HepG2 (cell line): ENCODE data around the gene FAAP20. TPM values are rescaled to one million over a fixed set of nuclear protein-coding genes. Genes with fewer than 3 reads are reported as not detected.

Source experiments
- FOSL1 ChIP-seq: sonication (generic); formaldehyde crosslinking; IDR thresholded peaks from 2 replicates; pipeline ENCODE4 v1.9.0; 2021; ENCODE audit warnings: missing genetic modification reagents, borderline replicate concordance
- MEF2D ChIP-seq: sonication (generic); formaldehyde crosslinking; IDR thresholded peaks from 2 replicates; pipeline ENCODE4 v1.5.1; 2020; ENCODE audit warnings: mild to moderate bottlenecking, missing genetic modification reagents
- ZNF260 ChIP-seq: sonication (generic); formaldehyde crosslinking; IDR thresholded peaks from 2 replicates; pipeline ENCODE4 v1.4.0; 2020; ENCODE audit warnings: missing genetic modification reagents, low read depth, mild to moderate bottlenecking, borderline replicate concordance
- ZNF282 ChIP-seq: fragments of 450-650 bp; IDR thresholded peaks from 2 replicates; pipeline ENCODE4 v1.6.1; 2018; ENCODE audit not compliant: partially characterized antibody
- ZNF446 ChIP-seq: sonication (generic); formaldehyde crosslinking; IDR thresholded peaks from 2 replicates; pipeline ENCODE4 v1.5.0; 2020; ENCODE audit warnings: mild to moderate bottlenecking, missing genetic modification reagents
- polyA plus RNA-seq, 8 experiments: library from polyadenylated mRNA; depleted of rRNA in 3 of 8; stranded (reverse) in 7 of 8; unstranded in 1 of 8; fragments of >200 nt; fragmentation: Illumina TruSeq in 4 of 8; extraction: Trizol in 4 of 8; gene quantifications; 2 replicates each; pipeline versions ENCODE4 v1.2.1 to v1.2.3, GENCODE V29; 2011 to 2016; ENCODE audit warnings: low read depth in 4 of 8, missing spikeins in 1 of 8, mixed read lengths in 1 of 8; ENCODE audit not compliant: insufficient read depth in 1 of 8
- total RNA-seq, 5 experiments: library from RNA; depleted of rRNA; stranded (reverse); fragments of >200 nt; fragmentation: Illumina TruSeq; extraction: Trizol; gene quantifications; 2 replicates each; pipeline ENCODE4 v1.2.3, GENCODE V29; 2016; ENCODE audit warnings: low read depth in 1 of 5
- TF ChIP-seq, protein P1 (sequence below): sonication (generic); formaldehyde crosslinking; IDR thresholded peaks from 2 replicates; pipeline ENCODE4 v1.4.0; 2020; ENCODE audit warnings: missing genetic modification reagents, borderline replicate concordance
- TF ChIP-seq, protein P2 (sequence below): sonication (generic); formaldehyde crosslinking; conservative IDR thresholded peaks from 2 replicates; pipeline ENCODE4 v1.4.0; 2020; ENCODE audit warnings: missing genetic modification reagents
- TF ChIP-seq, protein P3 (sequence below): sonication (generic); formaldehyde crosslinking; IDR thresholded peaks from 2 replicates; pipeline ENCODE4 v1.8.0; 2022; ENCODE audit warnings: mild to moderate bottlenecking, missing genetic modification reagents, borderline replicate concordance
- TF ChIP-seq, protein P4 (sequence below): sonication (generic); formaldehyde crosslinking; IDR thresholded peaks from 2 replicates; pipeline ENCODE4 v1.4.0; 2020; ENCODE audit warnings: mild to moderate bottlenecking, missing genetic modification reagents
- TF ChIP-seq, protein P5 (sequence below): sonication (generic); formaldehyde crosslinking; IDR thresholded peaks from 2 replicates; pipeline ENCODE4 v1.5.1; 2020; ENCODE audit warnings: missing genetic modification reagents, mild to moderate bottlenecking, borderline replicate concordance

Gene FAAP20
- total and polyA plus RNA-seq, 2 of the 13 experiments (the other 11 are each of a cell fraction or from before 2014, with no cell fraction given), result 9.6 to 10.8 TPM

DNA sequence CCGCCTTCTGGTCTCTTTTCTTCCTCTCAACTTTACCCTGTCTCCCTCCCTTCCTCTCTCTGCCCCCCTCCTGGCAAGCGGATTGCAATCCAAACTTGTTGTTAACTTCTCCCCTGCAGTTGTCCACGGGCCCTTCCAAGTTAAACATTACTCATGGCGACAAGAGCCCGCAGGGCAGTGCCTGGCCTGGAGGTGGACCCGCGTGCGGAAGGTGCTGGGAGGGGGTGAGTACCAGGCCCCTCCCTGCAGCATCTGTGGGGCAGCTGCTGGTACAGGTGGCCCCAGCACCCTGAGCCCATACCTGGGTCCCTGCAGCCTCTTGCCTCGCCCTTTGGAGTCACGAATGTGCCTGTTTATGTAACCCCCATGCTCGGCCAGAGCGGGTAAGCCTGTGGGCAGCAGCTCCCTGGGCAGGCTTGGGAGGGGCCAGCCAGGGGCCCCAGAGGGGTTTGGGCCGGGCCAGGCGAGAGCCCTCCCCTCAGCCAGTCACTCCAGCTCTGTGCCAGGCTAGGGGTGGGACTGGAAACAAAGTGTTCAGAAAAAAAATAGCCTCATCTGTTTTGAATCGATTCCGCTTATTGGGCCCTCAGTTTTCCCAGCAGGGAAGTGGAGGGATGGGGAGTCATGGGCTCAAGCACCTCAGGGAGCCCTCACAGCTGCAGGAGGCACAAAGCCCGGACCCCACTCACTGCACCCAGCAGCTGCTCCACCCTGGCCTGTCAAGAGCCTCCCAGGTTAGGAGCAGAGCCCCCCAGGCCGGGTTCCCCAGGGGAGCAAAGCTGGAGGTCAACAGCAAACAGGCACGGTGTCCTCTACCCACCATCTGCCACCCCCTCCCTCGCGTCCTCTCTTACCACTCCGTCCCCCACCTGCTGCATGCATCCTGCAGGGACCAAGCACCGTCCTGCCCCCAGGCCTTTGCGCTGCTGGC is 14.0 kb upstream of the FAAP20 start (continued):
- TF ChIP-seq, protein P1, sequence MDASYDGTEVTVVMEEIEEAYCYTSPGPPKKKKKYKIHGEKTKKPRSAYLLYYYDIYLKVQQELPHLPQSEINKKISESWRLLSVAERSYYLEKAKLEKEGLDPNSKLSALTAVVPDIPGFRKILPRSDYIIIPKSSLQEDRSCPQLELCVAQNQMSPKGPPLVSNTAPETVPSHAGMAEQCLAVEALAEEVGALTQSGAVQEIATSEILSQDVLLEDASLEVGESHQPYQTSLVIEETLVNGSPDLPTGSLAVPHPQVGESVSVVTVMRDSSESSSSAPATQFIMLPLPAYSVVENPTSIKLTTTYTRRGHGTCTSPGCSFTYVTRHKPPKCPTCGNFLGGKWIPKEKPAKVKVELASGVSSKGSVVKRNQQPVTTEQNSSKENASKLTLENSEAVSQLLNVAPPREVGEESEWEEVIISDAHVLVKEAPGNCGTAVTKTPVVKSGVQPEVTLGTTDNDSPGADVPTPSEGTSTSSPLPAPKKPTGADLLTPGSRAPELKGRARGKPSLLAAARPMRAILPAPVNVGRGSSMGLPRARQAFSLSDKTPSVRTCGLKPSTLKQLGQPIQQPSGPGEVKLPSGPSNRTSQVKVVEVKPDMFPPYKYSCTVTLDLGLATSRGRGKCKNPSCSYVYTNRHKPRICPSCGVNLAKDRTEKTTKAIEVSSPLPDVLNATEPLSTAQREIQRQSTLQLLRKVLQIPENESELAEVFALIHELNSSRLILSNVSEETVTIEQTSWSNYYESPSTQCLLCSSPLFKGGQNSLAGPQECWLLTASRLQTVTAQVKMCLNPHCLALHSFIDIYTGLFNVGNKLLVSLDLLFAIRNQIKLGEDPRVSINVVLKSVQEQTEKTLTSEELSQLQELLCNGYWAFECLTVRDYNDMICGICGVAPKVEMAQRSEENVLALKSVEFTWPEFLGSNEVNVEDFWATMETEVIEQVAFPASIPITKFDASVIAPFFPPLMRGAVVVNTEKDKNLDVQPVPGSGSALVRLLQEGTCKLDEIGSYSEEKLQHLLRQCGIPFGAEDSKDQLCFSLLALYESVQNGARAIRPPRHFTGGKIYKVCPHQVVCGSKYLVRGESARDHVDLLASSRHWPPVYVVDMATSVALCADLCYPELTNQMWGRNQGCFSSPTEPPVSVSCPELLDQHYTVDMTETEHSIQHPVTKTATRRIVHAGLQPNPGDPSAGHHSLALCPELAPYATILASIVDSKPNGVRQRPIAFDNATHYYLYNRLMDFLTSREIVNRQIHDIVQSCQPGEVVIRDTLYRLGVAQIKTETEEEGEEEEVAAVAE (CRISPR knock-in tag), result no peak
- TF ChIP-seq, protein P2, sequence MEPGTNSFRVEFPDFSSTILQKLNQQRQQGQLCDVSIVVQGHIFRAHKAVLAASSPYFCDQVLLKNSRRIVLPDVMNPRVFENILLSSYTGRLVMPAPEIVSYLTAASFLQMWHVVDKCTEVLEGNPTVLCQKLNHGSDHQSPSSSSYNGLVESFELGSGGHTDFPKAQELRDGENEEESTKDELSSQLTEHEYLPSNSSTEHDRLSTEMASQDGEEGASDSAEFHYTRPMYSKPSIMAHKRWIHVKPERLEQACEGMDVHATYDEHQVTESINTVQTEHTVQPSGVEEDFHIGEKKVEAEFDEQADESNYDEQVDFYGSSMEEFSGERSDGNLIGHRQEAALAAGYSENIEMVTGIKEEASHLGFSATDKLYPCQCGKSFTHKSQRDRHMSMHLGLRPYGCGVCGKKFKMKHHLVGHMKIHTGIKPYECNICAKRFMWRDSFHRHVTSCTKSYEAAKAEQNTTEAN (CRISPR knock-in tag), result no peak
- TF ChIP-seq, protein P3, sequence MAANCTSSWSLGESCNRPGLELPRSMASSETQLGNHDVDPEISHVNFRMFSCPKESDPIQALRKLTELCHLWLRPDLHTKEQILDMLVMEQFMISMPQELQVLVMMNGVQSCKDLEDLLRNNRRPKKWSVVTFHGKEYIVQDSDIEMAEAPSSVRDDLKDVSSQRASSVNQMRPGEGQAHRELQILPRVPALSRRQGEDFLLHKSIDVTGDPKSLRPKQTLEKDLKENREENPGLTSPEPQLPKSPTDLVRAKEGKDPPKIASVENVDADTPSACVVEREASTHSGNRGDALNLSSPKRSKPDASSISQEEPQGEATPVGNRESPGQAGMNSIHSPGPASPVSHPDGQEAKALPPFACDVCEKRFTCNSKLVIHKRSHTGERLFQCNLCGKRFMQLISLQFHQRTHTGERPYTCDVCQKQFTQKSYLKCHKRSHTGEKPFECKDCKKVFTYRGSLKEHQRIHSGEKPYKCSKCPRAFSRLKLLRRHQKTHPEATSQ, result no peak
- no peak; the same call in 1 of the 2 replicates for TF ChIP-seq MEF2D (CRISPR knock-in tag)
- TF ChIP-seq ZNF260 (CRISPR knock-in tag), result no peak
- TF ChIP-seq, protein P4, sequence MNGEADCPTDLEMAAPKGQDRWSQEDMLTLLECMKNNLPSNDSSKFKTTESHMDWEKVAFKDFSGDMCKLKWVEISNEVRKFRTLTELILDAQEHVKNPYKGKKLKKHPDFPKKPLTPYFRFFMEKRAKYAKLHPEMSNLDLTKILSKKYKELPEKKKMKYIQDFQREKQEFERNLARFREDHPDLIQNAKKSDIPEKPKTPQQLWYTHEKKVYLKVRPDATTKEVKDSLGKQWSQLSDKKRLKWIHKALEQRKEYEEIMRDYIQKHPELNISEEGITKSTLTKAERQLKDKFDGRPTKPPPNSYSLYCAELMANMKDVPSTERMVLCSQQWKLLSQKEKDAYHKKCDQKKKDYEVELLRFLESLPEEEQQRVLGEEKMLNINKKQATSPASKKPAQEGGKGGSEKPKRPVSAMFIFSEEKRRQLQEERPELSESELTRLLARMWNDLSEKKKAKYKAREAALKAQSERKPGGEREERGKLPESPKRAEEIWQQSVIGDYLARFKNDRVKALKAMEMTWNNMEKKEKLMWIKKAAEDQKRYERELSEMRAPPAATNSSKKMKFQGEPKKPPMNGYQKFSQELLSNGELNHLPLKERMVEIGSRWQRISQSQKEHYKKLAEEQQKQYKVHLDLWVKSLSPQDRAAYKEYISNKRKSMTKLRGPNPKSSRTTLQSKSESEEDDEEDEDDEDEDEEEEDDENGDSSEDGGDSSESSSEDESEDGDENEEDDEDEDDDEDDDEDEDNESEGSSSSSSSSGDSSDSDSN, result no peak; the same call in none of the 2 replicates
- TF ChIP-seq, protein P5, sequence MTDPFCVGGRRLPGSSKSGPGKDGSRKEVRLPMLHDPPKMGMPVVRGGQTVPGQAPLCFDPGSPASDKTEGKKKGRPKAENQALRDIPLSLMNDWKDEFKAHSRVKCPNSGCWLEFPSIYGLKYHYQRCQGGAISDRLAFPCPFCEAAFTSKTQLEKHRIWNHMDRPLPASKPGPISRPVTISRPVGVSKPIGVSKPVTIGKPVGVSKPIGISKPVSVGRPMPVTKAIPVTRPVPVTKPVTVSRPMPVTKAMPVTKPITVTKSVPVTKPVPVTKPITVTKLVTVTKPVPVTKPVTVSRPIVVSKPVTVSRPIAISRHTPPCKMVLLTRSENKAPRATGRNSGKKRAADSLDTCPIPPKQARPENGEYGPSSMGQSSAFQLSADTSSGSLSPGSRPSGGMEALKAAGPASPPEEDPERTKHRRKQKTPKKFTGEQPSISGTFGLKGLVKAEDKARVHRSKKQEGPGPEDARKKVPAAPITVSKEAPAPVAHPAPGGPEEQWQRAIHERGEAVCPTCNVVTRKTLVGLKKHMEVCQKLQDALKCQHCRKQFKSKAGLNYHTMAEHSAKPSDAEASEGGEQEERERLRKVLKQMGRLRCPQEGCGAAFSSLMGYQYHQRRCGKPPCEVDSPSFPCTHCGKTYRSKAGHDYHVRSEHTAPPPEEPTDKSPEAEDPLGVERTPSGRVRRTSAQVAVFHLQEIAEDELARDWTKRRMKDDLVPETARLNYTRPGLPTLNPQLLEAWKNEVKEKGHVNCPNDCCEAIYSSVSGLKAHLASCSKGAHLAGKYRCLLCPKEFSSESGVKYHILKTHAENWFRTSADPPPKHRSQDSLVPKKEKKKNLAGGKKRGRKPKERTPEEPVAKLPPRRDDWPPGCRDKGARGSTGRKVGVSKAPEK (CRISPR knock-in tag), result no peak
- no peak for TF ChIP-seq FOSL1 (CRISPR knock-in tag)
- TF ChIP-seq ZNF282, result no peak
- no peak for TF ChIP-seq ZNF446 (CRISPR knock-in tag)
